Activated CD4-positive, alpha-beta T cell treated with anti-CD3 and anti-CD28 coated beads for 24 hours (primary cell): ENCODE results near the gene DNM3.

Source experiments
- DNase-seq, 2 donors: peaks; one replicate each; pipeline ENCODE4 v3.0.0-alpha.2; 2020; ENCODE audit warnings: low read depth in 2 of 2

DNM3 gene

DNA sequence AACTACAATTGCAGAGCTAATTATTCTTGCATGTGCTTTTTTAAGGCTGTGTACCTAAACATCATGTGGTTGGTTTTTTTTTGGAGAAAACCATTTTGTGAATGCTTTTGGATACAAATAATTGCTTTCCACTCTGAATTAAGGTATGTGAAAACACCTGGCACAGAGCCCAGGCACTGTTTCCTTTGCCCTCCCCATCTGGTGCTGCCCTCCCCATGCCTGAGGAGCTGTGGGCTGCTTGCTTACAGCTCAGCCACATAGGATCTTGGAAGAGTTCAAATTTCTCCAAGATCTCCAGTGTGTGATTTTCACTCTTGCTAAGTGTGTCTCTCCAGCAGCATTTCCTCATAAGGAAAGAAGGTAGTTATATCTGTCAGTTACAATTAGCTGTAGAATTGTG is 27.8 kb downstream of the DNM3 start:
- no peak for DNase-seq

DNA sequence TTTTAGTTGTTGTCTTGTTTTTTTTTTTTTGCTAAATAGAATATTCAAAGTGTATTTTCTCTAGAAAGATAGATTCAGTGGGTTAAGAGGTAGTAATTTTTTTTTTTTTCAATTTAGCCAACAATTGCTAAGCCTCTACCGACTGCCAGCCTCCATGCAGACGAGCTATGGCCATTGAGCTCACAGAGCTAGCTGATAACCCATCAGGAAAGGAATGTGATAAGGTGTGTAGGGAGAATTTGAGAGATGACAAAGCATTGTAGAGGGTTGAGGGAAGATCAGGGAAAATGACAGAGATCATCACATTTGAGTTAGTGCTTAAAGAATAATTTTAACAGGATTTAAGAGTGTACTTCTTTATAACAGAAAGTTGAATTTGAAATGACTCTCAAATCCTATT is 30.6 kb downstream of the DNM3 start:
- DNase-seq, result no peak

DNA sequence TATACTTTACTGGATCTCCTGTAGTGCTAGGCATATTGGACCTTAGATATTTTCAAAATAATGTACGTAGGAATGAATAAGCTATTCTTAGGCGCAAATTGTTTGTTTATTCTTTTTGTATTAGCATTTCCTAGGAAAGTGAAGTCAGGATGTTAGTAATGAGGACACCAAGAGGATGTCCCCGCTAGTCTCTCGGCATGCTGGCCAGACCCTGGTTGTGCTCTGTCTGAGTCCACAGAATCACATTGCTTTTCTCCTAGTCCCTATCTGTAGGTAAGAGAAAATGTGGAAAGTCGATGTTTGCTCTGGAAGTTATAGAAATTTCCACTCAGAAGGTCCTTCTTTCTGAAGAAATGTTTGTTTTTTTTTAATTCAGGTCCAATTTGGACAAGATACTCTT is 31.1 kb downstream of the DNM3 start:
- DNase-seq, result no peak

DNA sequence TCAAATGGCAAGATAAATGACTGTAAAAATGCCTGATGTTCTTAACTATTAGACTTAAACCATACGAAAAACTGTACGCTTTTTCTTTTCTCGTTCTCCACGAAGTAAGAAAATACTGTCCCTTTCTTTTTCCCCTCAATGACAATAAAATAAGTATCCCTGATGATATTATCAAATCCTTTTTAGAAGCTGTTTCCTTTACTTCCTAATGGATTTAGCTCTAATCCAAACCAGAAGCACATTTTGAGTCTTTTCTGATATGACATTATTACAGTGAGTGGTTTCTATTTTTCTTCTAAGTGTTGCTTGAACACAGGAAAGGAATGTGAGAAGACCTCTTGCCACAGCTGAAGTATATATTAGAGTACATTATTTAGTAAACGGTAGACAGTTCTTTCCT is 32.4 kb downstream of the DNM3 start:
- DNase-seq, result no peak

DNA sequence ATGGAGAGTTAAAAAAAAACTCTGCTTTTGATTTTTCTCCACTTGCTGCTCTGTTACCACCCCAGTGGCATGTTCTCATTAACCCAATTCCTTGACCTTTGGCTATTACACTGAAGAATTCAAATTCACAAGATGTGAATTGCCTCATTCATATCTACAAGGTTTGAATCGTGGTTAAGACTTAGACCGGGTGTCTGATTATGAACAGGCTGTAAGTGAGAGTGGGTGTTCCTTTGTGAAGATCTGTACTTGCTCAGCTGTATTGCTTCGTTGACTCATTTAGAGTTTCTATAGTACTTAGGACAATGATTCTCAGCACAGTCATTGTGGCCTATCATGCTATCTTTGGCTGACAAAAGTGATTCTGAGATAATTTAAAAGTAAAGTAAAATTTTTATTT is 36.4 kb downstream of the DNM3 start:
- no peak for DNase-seq

DNA sequence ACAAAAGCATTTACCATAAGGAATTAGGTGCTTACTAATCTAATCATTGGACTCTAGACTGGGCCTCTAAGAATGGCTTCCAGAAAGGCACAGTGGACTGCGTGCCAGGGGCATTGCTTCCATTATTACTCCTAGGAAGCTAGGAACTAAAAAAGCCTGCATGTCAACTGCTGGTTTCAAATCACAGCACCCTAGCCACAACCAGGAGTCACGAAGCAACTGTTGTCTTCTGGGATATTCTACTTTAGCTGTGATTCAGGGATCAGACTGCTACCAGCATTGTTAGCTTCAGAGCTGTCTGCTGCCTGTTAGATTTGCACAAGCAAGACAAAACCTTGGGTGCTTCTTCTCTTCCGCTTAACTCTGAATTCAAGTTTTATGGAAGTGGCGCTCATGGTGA is 38.3 kb downstream of the DNM3 start:
- DNase-seq, result no peak

DNA sequence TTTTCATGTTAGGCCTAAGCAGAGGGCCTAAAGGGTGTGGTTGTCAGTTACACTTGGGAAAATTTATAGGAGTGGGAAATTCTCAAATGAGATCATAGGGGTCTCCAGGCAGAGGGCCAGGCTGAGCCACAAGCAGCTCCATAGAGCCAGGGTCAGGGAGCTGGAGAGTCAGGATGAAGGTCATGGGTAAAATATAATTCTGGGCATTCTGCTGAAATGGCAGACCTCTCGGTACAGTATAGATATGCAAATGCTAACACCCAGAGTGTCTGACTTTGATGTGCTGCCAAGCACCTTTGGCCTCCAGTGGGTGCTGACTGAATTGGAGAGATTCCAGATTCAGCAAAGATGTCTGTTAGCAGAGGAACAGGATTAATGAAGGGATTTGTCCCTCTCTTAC is 40.1 kb downstream of the DNM3 start:
- DNase-seq, result no peak

DNA sequence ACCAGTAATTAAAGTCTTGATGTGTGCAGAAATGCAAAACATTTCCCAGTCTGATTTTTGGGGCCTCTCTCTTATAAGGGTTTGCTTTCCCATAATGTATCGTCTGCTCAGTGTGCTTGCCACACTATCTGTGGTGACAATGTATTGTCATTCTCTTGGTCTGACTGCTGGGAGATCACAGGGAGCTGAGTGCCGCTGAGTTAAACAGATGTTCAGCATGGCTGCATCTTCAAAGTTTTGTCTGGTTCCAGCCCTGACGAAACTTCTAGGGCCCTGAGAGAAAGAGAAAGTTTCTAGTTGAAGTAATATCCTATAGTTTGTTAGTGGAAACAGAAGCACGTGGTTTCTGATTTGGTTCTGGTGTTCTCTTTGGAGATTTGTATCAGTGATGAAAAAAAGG is 42.6 kb downstream of the DNM3 start:
- DNase-seq, result no peak

DNA sequence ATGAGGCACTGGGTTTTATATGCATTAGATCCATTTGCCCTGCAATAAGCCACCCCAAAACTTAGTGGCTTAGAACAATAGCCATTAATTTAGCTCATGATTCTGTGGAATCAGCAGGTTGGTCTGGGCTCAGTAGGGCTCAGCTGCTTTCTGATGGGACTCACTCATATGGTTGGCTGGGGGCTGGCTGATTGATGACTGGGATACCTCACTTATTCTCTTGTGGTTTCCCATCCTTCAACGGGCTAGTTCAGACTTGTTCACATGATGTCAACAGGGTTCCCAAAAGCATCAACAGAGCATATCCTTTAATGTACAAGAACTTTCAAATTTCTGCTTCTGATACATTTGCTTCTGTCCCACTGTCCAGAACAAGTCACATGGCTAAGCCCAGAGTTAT is 43.2 kb downstream of the DNM3 start:
- no peak for DNase-seq

DNA sequence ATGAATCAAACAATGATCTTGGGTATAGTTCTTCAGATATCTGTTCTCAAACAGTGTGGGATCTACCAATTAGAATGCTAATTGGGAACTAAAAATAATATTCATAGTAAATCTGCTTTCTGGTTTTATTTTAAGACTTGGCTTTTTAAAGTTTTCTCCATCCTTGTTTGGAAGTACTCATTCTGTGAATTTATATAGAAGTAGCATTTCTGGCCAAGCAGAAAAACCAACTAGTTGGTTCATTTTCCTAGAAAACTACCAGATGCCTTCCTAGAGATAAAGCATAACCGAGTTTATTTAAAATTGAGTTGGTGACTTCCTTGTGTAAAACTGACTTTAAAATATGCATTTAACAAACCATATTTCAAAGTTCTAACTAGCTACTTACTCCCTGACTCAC is 48.8 kb downstream of the DNM3 start:
- no peak for DNase-seq

DNA sequence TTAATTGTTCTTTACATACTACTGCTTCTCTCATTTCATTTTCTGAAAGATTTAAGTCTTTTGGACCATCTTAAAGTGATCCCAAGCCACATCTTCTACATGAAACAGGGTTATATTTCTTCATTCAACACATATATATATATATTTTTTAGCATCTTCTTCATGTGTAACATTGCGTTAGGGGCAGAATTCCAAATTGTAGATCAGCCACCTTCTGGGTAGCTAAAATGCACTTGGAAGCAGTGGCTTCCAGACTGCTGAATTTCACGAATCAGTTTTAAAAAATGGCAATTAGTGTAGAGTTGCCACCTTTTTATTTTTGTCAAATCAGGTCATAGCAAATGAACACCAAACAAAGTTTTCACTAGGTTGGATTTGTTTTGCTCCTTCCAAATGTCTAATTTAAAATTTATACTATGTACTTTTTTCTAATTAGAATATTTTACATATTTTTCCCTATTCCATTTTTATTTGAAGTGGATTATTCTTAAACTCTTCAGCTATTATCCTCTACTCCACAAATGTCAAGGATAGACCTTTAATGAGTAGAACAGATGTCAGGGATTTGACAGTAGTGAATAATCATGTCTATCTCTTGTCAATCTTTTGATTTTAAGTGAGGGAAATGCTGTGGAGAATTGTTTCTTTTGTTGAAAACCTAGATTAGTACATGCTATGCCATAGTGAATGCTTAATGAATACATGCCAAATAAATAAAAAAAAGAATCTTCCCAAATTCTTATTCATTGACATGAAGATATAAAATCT is 55.8 kb downstream of the DNM3 start:
- no peak for DNase-seq

DNA sequence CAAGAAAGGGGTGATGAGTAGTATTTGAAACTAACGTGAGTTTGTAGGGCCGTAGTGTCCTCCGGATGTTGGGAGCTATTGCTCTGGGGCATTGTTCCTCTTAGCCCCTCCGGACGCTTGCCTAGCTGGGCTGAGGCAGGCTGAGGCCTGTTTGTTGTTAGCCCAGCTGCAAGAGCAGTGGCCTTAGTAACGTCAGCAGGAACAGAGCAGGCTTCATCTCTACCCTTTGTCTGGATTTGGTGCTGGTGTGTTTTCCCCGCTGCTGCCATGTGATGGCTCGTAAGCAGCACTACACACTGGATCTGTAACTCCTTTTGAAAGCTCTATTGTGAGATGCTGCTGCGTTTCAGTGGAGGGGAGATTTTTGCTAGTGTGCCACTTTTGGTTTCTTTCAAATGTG is 57.6 kb downstream of the DNM3 start:
- DNase-seq, result no peak

DNA sequence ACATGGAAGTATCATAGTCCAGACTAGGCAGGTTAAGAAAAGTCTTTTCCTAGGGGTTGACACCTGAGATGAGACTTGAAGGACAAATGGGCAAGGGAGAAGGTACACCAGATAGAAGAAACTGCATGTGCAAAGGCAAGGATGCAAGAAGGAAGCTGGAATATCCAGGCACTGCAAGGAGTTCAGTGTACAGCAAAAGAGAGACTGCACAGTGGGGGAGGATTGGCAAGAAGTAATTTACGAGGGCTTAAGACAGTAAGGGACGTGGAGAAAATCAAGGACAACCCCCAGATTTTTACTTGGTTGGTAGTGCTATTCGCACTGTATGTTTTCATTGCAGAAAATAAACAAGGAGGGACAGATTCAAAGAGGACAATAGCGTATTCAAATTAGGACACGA is 58.5 kb downstream of the DNM3 start:
- no peak for DNase-seq

DNA sequence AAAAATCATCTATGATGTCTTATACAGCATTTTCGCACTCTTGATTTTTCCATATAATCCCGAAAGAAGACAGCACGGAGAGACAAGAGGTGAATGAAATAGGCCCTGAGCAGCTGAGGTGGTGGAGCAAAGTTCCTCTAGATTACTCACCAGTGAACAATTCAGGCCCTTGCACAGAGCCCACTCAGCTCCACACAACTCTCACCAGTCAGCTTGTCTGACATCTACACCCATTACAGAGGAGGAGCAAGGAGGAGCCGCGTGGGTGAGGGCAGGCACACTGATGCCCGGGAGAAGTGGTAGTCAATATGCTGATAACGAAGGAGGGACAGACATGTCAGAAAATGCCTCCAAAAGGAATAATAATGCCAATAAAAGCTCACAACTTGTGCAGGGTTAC is 59.9 kb downstream of the DNM3 start:
- DNase-seq, result no peak

DNA sequence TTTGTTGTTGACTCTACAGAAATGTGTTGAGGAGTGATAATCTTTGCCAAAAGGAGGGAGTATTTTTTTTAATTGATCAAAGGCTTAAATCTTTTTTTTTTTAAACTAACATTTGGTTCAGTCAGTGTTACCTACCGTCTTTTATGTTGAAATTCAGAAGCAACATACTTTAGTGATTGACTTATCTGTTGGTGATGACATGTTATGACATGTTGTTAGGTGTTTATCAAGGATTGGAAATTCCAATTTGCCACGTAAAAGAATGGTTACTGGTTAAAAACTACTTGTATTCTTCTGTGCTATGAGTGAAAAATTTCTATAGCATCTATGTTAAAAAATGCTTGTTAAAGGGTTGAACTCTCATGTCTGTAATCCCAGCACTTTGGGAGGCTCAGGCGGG is 61.2 kb downstream of the DNM3 start:
- no peak for DNase-seq

DNA sequence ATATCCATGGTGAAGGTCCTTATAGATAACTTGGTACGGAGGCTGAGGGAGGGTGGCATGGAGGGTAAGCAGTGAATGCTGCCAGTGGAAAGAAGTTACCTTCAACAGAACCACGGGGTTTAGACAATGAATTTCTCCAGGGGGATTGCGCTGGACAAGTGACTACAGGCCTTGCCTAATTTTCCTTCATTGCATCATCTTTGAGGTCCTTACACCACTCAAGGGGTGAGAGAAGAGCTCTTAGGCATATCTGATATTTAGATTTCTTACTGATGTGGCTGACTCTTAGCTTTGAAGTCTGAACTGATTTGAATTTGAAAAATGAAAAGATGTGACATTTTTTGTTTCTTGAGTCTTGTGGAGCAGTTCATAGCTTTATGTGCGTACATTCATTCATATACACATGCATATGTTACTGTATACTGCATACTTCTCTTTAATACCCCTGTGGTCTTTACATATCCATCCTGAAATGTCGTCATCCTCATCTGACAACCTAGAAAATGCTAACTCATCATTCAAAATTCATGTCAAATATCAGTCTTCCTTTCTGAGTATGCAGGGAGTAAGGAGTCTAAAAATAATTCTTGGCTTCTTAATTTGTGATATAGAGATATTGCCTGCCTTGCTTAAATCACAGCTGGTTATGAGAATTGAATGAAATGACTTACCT is 63.6 kb downstream of the DNM3 start:
- DNase-seq, result no peak

DNA sequence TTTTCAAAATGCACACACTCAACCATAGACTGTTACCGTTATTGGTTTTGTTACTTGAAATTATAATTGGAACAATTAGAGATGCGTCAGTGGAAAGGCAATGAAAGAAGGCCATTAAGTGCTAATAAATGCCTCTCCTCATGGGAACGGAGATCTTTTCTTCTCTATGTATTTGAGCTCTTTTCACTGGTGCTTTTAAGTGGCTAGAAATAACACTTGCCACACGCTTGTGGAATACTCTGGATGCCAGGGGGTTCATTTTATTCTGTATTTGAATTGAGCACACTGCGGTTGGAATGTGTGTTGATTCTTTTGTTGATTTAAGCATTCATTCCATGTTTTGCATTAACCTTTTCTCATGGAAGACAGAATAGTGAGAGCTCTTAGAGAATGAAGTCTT is 68.4 kb downstream of the DNM3 start:
- DNase-seq, result no peak

DNA sequence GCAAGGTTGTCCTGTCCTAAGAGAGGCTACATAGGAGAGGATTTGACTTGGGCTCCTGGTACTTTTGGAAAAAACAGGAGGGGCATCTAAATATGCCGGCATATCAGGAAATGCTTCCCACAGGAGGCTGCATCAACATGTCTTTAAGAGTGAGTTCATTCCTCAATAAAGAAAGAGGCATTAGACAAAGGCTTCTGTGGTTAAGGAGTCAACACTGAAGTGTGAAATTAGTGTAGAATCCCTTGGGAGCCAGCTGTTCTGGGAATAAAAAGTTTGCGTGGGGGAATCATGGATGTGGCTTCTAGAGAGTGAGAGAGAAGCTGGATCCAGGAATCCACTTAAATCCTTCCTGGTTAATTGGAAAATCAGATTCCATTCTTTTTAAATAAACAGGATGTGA is 69.5 kb downstream of the DNM3 start:
- no peak for DNase-seq

DNA sequence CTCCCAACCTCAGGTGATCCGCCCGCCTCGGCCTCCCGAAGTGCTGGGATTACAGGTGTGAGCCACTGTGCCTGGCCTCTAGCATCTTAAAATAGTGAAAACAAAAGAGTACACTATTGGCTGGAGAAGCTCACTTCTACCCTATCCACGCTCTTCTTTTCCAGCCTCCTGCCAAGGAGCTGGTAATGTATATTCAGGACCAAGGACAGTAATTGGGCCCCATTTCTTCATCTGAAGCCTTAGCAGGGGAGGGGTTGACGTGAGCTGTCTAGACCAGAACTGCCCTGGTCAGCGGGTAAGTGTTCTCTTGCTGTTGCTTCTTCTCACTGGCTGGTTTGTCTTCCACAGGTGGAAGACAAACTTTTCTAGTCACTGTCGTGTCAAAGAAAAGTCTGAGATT is 70.2 kb downstream of the DNM3 start:
- no peak for DNase-seq

DNA sequence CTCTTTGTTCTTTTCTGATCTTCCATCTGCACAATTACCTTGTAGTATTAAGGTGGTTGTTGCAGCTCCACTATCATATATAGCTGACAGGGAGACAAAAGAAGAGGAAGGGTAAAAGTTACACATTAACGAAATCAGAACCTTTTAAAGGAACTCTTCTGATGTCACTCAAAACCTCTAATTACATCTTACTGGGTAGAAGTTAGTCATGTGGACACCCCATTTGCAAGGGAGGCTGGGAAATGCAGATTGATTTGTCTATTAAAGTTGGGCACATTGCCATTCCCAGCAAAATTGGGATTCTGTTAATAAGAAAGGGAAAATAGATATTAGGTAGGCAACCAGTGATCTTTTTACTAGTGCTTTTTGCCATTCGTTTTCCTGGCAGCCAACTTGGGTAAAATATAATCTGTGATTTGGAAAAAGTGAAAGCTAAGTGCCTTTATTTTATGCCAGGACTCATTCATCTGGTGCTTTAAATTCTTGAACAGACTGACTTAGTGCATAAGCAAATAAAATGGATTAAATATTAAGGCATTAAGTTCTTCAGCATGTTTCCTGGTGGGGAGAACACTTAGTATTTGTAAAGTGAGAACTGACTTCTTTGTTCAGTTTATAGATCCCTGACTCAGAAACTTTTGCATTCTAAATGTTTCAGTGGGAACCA is 71.3 kb downstream of the DNM3 start:
- DNase-seq, result no peak

DNA sequence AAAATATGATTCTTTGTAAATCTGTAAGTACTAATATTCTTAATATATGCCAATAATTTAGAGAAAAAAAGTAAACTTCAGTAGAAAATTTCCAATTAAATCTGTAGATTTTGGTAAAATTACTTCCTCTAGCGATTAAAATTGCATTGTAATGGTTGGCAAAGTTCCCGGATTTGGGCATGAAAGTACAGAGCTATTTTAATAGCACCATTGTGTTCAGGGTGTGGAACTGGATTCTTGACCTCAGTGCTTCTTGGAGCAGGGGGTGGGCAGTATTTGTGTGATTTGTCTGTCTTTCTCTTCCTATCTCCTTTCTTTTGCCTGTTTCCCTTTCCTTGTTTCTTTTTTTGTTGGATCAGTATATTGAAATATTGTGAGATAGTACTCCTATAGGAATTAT is 72.1 kb downstream of the DNM3 start:
- DNase-seq, result no peak

DNA sequence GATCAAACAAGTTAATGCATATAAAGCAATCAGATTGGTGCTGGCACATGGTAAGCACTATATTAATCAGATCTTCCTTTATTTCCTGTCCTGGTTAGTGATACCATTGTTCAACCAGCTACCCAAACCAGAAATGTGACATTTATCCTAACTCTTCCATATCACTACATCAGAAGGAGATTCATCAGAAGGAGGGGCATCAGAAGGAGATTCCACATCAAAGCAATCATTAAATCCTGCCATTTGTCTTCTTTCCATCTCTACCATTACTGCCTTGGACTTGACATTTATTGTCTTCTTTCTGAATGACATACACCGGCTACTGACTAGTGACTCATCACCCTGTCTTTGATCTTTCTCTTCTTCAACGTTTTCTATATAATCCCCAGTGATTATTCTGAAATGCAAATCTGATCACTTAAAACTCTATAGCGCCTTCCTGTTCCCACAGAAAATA is 75.0 kb downstream of the DNM3 start:
- DNase-seq, result no peak

DNA sequence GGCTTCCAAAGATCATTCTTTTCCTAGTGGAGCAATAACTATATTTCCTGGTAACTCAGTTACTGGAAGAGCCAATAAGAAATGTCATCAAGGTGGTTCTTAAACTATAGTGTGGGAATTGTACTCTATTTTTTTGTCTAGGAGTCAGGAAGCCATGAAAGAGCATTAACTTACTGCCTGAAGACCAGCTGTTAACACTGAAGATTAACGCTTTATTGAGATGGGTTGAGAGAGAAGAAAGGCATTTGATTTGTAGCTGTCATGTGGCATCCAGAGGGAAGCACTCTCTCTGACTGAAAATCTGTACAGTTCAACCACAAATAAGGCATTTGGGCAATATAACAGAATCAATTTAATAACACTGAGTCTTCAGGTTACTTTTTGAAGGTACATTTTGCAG is 76.0 kb downstream of the DNM3 start:
- no peak for DNase-seq
